H54 (cell line): ENCODE results near the gene SYT7.

Source experiments
- DNase-seq: peaks from one replicate; pipeline ENCODE4 v3.0.0; 2011; ENCODE audit warnings: low spot score, mixed read lengths; ENCODE audit not compliant: insufficient read length
- FAIRE-seq: peaks from 3 replicates; lab custom pipeline; 2011; peaks lifted over from hg19 to GRCh38; lab: Jason Lieb, UNC
- POLR2A ChIP-seq: IDR thresholded peaks from 2 replicates; pipeline ENCODE4 v1.6.1; 2011; ENCODE audit warnings: low read depth, mild to moderate bottlenecking, low read length

SYT7 gene

GRCh38 chr11:61496602-61497400 lies 84.1 kb downstream of the SYT7 start:
- no peak for TF ChIP-seq POLR2A
- FAIRE-seq (no peak), DNase-seq (no peak)

GRCh38 chr11:61495801-61496601 lies 84.9 kb downstream of the SYT7 start:
- FAIRE-seq, result no peak
- no peak for DNase-seq

GRCh38 chr11:61494381-61494961 lies 86.4 kb downstream of the SYT7 start:
- TF ChIP-seq POLR2A, result no peak
- no peak for DNase-seq
- no peak for FAIRE-seq

More at GRCh38 chr11:61495801-61496601, 84.9 kb downstream of the SYT7 start:
- no peak for TF ChIP-seq POLR2A

- TF ChIP-seq POLR2A, result no peak
- DNase-seq (no peak), FAIRE-seq (no peak)
These were observed 89.0 kb downstream of the SYT7 start for GRCh38 chr11:61491736-61492395.

GRCh38 chr11:61489833-61490721 lies 90.8 kb downstream of the SYT7 start:
- DNase-seq (no peak), FAIRE-seq (no peak)
- no peak for TF ChIP-seq POLR2A

- no peak for FAIRE-seq
- TF ChIP-seq POLR2A, result no peak
- no peak for DNase-seq
These were observed 92.1 kb downstream of the SYT7 start for GRCh38 chr11:61488651-61489291.

- DNase-seq (no peak), FAIRE-seq (no peak)
- TF ChIP-seq POLR2A, result no peak
These were observed 93.4 kb downstream of the SYT7 start for GRCh38 chr11:61487342-61488025.

GRCh38 chr11:61486779-61487178 lies 94.1 kb downstream of the SYT7 start:
- FAIRE-seq, result no peak
- no peak for TF ChIP-seq POLR2A
- DNase-seq, result peak; percentile 70

GRCh38 chr11:61486011-61486620 lies 94.8 kb downstream of the SYT7 start:
- DNase-seq, result no peak
- TF ChIP-seq POLR2A, result no peak
- FAIRE-seq, result no peak

- FAIRE-seq, result no peak
- no peak for DNase-seq
- no peak for TF ChIP-seq POLR2A
These were observed 95.8 kb downstream of the SYT7 start for GRCh38 chr11:61485080-61485479.

GRCh38 chr11:61484541-61484940 lies 96.3 kb downstream of the SYT7 start:
- DNase-seq (no peak), FAIRE-seq (no peak)
- no peak for TF ChIP-seq POLR2A
